ENCODE measurements around the gene MCM8.
"Not testable (repeated sequence)": the region's sequence is repeated elsewhere in the genome, so short reads cannot be mapped to it uniquely, and the experiment has no call there.

MCM8 gene

DNA sequence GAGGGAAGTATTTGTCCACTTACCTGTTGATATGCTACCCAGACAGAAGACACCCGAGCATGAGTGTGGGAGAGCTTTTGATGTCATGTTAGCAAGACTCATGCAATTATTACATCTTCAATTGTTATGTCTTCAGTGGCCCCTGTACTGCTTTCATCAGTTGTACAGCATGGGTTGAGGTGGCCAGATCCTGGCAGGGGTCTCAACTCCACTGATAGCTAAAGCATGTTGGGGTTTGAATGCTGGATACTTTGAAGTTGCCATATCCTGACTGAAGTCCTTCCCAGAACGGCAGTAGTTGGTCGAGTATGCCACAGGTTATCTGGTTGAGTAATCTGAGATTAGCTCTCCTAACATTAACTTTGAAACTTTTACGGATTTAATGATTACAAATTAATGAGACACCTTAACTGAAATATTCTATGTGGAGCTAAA lies 56.7 kb downstream of the MCM8 start:
- DNase-seq (ENCODE audit: low spot score): no peak

DNA sequence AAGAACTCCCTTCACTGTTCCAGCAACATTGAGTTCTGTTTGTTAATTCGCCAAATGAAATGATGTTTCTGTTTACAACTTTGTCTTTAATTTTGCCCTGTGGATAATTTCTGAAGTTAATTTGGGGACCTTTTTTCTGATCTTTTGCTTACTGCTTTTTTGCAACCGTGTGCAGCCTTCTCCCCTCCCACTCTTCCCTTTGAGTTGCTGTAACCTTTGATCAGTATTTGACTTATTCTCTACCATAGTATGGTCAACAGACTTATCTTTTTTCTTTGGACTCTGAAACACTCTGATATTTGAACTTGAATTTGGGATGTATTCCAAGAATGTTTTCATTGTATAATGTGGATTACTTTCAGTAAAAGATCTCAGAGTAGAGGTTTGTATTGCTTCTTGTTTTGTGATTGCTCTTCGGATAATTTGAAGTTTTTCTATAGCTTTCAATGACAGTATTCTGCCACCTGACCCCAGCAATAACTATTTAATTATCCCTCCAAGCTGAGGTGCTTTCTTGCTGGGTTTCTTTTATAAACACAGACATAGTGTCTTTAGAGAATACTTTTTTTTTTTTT lies 57.2 kb downstream of the MCM8 start:
- no peak for DNase-seq (ENCODE audit: low spot score)

- peak; percentile 63 for DNase-seq (ENCODE audit: low spot score)
These were observed 57.8 kb downstream of the MCM8 start for GRCh38 chr20:6008254-6008653.

DNA sequence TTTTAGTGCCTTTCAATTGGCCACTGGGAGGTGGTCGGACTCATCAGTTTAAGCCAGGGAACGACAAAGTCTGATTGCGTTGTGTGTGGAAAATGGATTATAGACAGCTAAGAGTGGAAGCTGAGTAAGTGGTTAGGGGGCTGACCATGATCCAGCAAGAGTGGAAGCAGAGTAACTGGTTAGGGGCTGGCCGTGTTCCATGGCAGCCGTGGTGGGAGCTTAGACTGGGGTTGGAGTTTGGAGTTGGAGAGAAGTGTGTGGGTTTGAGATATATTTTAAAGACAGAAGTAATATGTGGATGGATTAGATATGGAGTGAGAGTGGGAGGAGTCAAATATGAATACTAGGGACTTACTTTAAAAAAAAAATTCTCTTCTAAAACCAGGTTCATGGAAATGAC lies 61.7 kb downstream of the MCM8 start:
- no peak for DNase-seq (ENCODE audit: low spot score)

DNA sequence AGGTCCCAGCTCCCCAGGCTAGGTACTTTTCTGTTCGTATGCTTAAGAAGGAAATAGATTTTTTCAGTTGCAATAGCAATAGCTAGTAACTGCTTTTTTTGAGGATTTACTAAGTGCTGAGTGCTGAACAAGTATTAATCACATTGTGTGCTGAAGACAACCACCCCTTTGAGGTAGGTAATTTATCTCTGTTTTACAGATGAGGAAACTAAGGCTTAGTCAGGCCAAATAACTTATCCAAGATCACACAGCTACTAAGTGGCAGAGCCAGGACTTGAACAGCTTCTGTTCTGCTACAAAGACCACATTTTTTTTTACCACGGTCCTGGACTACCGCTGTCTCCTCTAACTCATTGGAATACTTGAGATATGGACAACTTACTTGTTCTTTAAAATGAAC lies 63.6 kb downstream of the MCM8 start:
- no peak for DNase-seq (ENCODE audit: low spot score)

GRCh38 chr20:6014957-6015356 lies 64.5 kb downstream of the MCM8 start:
- no peak for DNase-seq (ENCODE audit: low spot score)

DNA sequence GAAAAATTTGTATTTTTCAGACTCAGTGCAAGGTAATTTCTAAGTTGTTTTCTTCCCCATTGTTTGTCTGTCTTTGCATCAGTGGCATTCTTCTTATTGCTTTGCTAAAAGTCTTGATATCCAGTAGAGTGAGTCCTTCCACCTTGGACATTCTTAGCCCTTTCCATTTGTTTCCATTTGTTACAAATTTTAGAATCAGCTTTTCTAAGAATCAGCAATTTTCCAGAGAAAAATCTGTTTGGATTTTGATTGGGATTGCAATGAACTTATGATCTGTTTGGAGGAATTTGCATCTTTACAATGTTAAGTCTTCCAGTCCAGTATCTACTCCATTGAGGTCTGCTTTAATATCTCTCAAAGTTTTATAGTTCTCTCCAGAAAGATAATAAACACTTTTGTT lies 67.0 kb downstream of the MCM8 start:
- DNase-seq (ENCODE audit: low spot score): no peak

- no peak for DNase-seq (ENCODE audit: low spot score)
These were observed 67.4 kb downstream of the MCM8 start for GRCh38 chr20:6017880-6018279.

DNA sequence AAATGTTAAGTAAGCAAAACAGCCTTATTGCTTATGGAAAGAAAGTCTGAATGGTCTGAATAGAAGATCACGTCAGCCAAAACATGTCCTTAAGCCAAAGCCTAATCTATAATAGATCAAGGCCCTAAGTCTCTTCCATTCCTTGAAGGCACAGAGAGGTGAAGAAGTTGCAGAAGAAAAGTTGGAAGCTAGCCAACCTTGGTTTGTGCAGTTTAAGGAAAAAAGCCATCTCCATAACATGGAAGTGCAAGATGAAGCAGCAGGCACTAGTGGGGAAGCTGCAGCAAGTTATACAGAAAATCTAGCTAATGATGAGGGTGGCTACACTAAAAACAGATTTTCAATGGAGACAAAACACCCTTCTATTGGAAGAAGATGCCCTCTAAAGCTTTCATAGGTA lies 74.3 kb downstream of the MCM8 start:
- DNase-seq (ENCODE audit: low spot score): no peak

DNA sequence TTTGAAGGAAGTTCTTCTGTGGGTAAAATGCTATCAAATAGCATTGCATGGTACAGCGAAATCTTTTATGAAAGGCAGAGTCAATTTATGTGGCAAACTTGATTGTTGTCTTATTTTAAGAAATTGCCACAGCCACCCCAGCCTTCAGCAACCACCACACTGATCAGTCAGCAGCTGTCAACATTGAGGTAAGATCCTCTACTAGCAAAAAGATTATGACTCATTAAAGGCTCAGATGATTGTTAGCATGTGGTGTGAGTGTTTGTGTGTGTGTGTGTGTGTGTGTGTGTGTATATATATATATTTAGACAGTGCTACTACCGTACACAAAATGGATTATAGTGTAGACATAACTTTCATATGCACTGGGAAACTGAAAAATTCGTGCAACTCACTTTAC lies 75.6 kb downstream of the MCM8 start:
- no peak for DNase-seq (ENCODE audit: low spot score)

DNA sequence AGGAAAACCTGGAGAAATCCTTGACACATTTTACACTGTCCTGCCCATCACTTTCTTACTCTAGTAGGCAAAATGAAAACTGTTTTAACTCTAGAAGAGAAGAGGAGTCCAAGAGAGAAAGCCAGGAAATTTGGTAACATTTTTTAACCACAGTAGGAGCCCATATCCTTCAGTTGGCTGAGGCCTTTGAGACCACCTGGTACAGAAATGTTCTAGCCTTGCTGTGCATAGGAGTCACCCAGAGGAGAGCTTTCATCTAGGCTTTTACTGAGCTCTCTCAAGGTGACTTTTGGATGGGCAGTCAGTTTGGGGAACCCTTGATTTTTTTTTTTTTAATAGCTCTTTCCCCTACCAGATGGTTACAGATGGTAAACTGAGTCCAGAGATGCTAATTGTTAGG lies 78.4 kb downstream of the MCM8 start:
- DNase-seq (ENCODE audit: low spot score): no peak

DNA sequence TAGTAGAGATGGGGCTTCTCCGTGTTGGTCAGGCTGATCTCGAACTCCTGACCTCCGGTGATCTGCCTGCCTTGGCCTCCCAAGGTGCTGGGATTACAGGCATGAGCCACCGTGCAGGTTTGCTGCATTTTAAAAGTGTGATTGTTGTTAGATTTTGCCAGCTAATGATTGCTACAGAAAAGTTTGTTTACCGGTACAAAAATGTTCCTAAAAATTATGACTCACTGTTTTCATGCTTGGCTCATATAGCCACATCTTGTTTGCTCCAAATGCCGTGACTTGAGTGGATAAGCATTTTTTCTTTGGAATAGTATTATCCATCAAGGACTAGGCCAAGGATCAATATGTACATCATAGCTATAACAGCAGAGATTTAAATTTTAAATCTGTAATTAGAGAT lies 79.1 kb downstream of the MCM8 start:
- DNase-seq (ENCODE audit: low spot score): no peak

GRCh38 chr20:6030453-6031080 lies 80.1 kb downstream of the MCM8 start:
- no peak for DNase-seq (ENCODE audit: low spot score)

DNA sequence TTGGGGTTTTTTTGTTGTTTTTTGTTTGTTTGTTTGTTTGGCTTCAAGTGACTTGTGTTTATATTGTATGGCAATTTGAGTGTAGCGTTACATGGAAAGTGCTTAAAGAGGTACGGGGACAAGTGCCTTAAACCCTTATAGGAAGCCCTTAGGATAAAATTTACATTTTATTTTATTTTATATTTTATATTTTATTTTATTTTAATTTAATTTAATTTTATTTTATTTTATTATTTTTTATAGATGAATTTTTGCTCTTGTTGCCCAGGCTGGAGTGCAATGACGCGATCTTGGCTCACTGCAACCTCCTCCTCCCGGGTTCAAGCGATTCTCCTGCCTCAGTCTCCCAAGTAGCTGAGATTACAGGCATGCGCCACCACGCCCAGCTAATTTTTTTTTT lies 82.5 kb downstream of the MCM8 start:
- not testable (repeated sequence) for DNase-seq (ENCODE audit: low spot score)

DNA sequence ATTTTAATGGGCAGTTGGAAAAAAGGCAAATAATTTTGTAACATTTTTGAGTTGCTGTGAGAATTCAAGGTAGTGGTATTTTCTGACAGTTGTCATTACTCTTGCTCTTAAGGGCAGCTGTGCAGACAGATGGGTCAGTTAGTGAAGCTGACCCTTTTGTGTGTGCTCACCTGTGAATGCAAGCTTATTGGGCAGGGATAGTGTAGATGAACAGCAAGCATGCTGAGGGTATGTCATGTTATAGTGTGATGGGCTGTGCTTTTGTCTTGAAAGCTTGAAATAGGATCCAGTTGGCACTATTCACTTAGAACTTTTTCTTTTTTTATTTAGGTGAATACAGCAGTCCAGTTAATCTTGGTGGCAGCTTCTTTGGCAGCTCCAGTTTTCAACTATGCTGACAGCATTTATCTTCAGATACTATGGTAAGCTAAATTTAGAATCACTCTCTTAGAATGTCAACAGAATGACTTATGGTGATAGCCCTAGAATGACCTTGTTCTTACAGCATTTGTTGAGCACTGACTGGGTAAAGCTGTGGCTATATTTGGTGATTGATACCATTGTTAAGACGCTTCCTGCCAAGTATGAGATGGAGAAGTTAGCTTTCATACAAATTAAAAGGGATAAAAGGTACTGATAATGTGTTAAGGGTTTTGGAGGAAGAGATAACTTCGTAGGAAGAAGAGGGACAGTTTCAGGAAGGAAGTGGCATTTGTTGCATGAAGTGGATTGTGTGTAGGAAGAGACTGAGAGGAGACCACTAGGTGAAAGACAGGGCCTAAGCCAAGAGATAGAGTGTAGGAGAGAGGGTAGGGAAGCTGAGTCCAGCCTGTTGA lies 83.9 kb downstream of the MCM8 start:
- DNase-seq (ENCODE audit: low spot score): no peak

DNA sequence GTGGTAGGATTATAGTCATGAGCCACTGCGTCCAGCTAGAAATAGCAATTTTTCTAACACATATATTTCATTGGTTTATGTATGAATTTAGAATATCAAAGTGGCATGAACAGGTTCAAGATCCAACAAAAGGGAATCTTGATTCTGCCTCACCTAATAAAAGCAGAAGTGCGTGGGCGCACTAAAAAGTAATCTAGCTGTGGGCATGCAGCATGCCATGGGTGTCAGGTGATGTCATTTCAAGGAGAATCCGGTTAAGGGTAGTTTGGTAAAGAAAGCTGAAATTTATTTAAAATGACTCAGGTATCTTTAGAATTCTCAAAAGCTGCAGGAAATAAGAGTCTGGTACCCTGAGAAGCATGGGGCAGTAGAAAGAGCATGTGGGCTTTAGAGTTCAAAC lies 85.8 kb downstream of the MCM8 start:
- no peak for DNase-seq (ENCODE audit: low spot score)

DNA sequence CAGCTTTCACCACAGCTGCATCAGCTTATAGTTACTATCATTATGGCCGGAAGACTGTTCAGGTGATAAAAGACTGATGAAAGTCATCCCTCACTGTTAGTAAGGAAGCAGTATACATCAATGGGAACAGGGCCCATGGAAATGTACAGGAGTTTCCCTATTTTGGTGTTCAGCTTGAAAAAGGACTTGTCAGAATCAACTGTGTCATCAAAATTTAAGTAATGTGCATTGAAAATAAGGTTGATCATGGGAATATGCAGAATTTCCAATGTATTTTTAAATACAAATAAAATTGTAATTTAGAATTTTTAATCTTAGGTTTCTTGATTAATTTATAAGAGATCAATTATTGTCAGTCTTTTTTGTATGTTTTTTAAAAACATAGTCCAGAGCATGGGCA lies 86.6 kb downstream of the MCM8 start:
- DNase-seq (ENCODE audit: low spot score): no peak

GRCh38 chr20:6038256-6038655 lies 87.8 kb downstream of the MCM8 start:
- peak; percentile 42 for DNase-seq (ENCODE audit: low spot score)

DNA sequence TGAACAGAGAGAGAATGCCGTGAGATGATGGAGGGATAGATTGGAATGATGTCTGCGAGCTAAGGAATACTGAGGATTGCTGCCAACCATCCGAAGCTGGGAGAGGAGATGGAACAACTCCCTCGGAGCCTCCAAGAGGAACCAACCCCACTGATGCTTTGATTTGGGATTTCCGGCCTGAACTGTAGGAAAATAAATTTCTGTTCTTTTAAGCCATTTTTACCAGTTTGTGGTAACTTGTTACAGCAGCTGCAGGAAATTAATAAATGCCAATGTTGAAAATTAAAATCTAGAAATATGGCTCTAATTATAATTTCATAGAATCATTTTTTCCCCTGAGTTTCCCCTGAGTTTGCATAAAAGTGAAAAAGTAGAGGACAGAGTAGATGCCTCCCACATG lies 89.3 kb downstream of the MCM8 start:
- no peak for DNase-seq (ENCODE audit: low spot score)

DNA sequence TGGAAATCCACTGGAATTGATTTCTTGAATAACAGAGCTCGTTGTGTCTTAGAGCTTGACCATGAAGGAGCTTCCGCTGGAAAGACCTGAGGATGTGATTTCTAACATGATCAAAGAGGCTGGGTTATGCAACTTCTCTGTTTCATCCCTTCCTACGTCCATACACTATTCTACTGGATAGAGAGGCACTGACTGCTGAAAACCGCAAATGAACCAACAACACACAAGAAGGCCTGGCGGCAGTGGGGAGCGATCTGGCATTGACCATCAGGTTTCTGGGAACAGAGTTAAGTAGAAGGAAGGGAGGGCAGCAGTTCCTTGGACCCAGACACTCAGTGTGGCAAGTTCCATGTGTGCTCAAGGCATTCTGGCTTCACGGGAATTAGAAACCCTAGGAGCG lies 90.1 kb downstream of the MCM8 start:
- DNase-seq (ENCODE audit: low spot score): no peak

GRCh38 chr20:6040958-6041807 lies 90.7 kb downstream of the MCM8 start:
- DNase-seq (ENCODE audit: low spot score): no peak

- no peak for DNase-seq (ENCODE audit: low spot score)
These were observed 91.4 kb downstream of the MCM8 start for GRCh38 chr20:6041808-6042265.
